RWPE1 (cell line): ENCODE data around the gene FHOD3.

ENCODE experiments used
- CTCF ChIA-PET: fragments of 350-600 bp; sonication (Branson Sonifier 250); formaldehyde crosslinking; extraction: SDS; loops from one replicate; lab custom pipeline; 2021; lab: Yijun Ruan, JAX
- POLR2A ChIA-PET: fragments of 400-600 bp; formaldehyde crosslinking; extraction: SDS; loops from one replicate; lab custom pipeline; 2020; ENCODE audit warnings: antibody characterized with exemption; ENCODE audit not compliant: low non-redundant PET; lab: Yijun Ruan, JAX
- DNase-seq: peaks from one replicate; pipeline ENCODE4 v3.0.0; 2012; ENCODE audit warnings: low spot score
- H3K27ac ChIP-seq: fragments of 450-650 bp; 2 replicates; pipeline ENCODE4 v1.5.1; 2017
- CTCF ChIP-seq: fragments of 450-650 bp; conservative IDR thresholded peaks from 2 replicates; pipeline ENCODE4 v1.5.1; 2017; ENCODE audit warnings: low read depth, mild to moderate bottlenecking

FHOD3 gene

GRCh38 chr18:36769611-36770314 lies 472.2 kb downstream of the FHOD3 start:
- TF ChIP-seq CTCF, result no peak
- ChIA-PET CTCF (interaction anchor here (0.7 kb wide), 1 partner anchor 958 kb away, joined by 6 read pairs; no protein-coding TSS in a partner anchor), POLR2A (no interaction called here)
- no peak for DNase-seq
- H3K27ac ChIP-seq, result no peak overlapping the region

- TF ChIP-seq CTCF, result no peak
- H3K27ac ChIP-seq, result no peak overlapping the region
- CTCF ChIA-PET, result interaction anchor here (0.7 kb wide), 2 partner anchors 508 to 959 kb away, joined by 3 to 6 read pairs; no protein-coding TSS in a partner anchor
- no peak for DNase-seq
- POLR2A ChIA-PET, result no interaction called here
Observed at GRCh38 chr18:36770315-36770946, 472.9 kb downstream of the FHOD3 start.

GRCh38 chr18:36771245-36771644 lies 473.7 kb downstream of the FHOD3 start:
- ChIA-PET POLR2A (no interaction called here), CTCF (interaction anchor here (0.6 kb wide), 1 partner anchor 14 kb away, joined by 3 read pairs; no protein-coding TSS in a partner anchor)
- no peak overlapping the region for H3K27ac ChIP-seq
- DNase-seq, result no peak
- no peak for TF ChIP-seq CTCF

GRCh38 chr18:36772241-36772723 lies 474.8 kb downstream of the FHOD3 start:
- no peak overlapping the region for H3K27ac ChIP-seq
- TF ChIP-seq CTCF, result no peak
- DNase-seq, result no peak
- ChIA-PET POLR2A (no interaction called here), CTCF (no interaction called here)

- no peak for DNase-seq
- no peak for TF ChIP-seq CTCF
- ChIA-PET POLR2A (no interaction called here), CTCF (interaction anchor here (0.6 kb wide), 1 partner anchor 13 kb away, joined by 3 read pairs; no protein-coding TSS in a partner anchor)
- H3K27ac ChIP-seq, result no peak overlapping the region
Observed at GRCh38 chr18:36775396-36775795, 477.9 kb downstream of the FHOD3 start.

- no peak for TF ChIP-seq CTCF
- DNase-seq, result no peak
- ChIA-PET CTCF (no interaction called here), POLR2A (no interaction called here)
- H3K27ac ChIP-seq, result no peak overlapping the region
Observed at GRCh38 chr18:36776650-36777049, 479.1 kb downstream of the FHOD3 start.
